Panc1 (cell line): ENCODE measurements around the gene WDR75.

Experiments
- POLR2AphosphoS5 ChIP-seq: IDR thresholded peaks from 2 replicates; pipeline ENCODE4 v1.6.1; 2012; ENCODE audit warnings: mild to moderate bottlenecking, low read depth, low read length, moderate library complexity
- SIN3A ChIP-seq: IDR thresholded peaks from 2 replicates; pipeline ENCODE4 v1.6.1; 2012; ENCODE audit warnings: low read depth, mild to moderate bottlenecking, low read length, moderate library complexity, borderline replicate concordance; ENCODE audit not compliant: insufficient read depth
- TF ChIP-seq, protein P1 (sequence below): fragments of 450-650 bp; IDR thresholded peaks from 2 replicates; pipeline ENCODE4 v1.5.1; 2017; ENCODE audit warnings: mild to moderate bottlenecking
- TF ChIP-seq, protein P2 (sequence below), 2 experiments: IDR thresholded peaks; 2 replicates each; pipeline ENCODE4 v1.6.1; 2011 to 2012; ENCODE audit warnings: low read depth in 2 of 2, control low read depth in 1 of 2, low read length in 1 of 2, mild to moderate bottlenecking in 1 of 2, moderate library complexity in 1 of 2; ENCODE audit not compliant: insufficient read depth in 1 of 2

DNA sequence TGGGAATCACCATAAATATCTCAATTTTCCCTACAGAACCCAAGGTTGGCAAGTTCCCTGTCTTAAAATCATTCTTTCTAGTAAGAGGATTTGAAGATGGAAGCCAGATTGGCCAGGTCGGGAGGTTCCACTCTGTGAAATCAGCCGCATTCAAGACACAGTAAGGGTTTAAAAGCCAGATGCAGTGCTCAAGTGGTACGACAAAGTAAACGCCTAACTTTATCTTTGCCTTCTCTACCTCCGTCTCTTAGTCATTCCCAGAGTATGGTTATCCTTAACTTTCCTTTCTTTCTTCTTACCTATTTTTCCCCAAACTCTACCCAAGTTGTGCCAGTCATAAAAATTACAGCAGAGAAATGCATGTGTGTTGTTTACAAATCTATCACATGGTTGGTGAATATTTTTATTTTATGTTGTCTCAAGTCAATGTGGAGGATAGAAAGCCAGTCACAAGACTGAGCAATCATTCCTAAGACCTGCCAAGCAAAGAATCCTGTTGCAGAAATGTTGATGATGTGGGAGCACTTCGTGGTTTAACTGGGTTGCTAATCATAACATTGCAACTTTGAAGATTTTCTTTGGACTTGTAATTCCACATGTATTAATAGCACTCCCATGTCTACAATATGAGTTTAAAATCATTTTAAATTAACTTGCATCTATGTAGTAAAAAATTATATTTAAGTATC lies 76.7 kb downstream of the WDR75 start:
- TF ChIP-seq, protein P1, sequence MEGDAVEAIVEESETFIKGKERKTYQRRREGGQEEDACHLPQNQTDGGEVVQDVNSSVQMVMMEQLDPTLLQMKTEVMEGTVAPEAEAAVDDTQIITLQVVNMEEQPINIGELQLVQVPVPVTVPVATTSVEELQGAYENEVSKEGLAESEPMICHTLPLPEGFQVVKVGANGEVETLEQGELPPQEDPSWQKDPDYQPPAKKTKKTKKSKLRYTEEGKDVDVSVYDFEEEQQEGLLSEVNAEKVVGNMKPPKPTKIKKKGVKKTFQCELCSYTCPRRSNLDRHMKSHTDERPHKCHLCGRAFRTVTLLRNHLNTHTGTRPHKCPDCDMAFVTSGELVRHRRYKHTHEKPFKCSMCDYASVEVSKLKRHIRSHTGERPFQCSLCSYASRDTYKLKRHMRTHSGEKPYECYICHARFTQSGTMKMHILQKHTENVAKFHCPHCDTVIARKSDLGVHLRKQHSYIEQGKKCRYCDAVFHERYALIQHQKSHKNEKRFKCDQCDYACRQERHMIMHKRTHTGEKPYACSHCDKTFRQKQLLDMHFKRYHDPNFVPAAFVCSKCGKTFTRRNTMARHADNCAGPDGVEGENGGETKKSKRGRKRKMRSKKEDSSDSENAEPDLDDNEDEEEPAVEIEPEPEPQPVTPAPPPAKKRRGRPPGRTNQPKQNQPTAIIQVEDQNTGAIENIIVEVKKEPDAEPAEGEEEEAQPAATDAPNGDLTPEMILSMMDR: no peak
- TF ChIP-seq POLR2AphosphoS5 (no peak), SIN3A (no peak)
- TF ChIP-seq, protein P2, sequence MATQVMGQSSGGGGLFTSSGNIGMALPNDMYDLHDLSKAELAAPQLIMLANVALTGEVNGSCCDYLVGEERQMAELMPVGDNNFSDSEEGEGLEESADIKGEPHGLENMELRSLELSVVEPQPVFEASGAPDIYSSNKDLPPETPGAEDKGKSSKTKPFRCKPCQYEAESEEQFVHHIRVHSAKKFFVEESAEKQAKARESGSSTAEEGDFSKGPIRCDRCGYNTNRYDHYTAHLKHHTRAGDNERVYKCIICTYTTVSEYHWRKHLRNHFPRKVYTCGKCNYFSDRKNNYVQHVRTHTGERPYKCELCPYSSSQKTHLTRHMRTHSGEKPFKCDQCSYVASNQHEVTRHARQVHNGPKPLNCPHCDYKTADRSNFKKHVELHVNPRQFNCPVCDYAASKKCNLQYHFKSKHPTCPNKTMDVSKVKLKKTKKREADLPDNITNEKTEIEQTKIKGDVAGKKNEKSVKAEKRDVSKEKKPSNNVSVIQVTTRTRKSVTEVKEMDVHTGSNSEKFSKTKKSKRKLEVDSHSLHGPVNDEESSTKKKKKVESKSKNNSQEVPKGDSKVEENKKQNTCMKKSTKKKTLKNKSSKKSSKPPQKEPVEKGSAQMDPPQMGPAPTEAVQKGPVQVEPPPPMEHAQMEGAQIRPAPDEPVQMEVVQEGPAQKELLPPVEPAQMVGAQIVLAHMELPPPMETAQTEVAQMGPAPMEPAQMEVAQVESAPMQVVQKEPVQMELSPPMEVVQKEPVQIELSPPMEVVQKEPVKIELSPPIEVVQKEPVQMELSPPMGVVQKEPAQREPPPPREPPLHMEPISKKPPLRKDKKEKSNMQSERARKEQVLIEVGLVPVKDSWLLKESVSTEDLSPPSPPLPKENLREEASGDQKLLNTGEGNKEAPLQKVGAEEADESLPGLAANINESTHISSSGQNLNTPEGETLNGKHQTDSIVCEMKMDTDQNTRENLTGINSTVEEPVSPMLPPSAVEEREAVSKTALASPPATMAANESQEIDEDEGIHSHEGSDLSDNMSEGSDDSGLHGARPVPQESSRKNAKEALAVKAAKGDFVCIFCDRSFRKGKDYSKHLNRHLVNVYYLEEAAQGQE (IDR thresholded peaks at IDR 0.05; ENCODE audit: insufficient read depth in 1 of 2, low read depth in 2 of 2, low read length in 1 of 2): no peak
